Panc1 (cell line): ENCODE measurements around the gene TGFBR1. TPM values are rescaled to one million over a fixed set of nuclear protein-coding genes. Genes with fewer than 3 reads are reported as not detected.

Source experiments
- ATAC-seq: fragments of 200-7000 bp; cut with Tn5 transposase; 2 replicates; pipeline ENCODE4 v1.9.1; 2020; ENCODE audit warnings: mild to moderate bottlenecking, moderate library complexity
- BruUV-seq: library from RNA; stranded (reverse); fragments of 400-500 nt; replicated peaks from 2 replicates; lab custom pipeline; 2021; lab: Mats Ljungman, UMichigan
- CTCF ChIA-PET: fragments of 300-600 bp; sonication (Branson Sonifier 250); formaldehyde crosslinking; loops from one replicate; lab custom pipeline; 2022; ENCODE audit warnings: antibody characterized with exemption; lab: Charles Lee
- POLR2A ChIA-PET: fragments of 300-600 bp; sonication (Branson Sonifier 250); formaldehyde crosslinking; loops from one replicate; lab custom pipeline; 2022; ENCODE audit warnings: antibody characterized with exemption; lab: Charles Lee
- DNase-seq: peaks from one replicate; pipeline ENCODE4 v3.0.0-alpha.2; 2010; ENCODE audit warnings: low read depth, low spot score
- H3K27ac ChIP-seq: 2 replicates; pipeline ENCODE4 v1.5.1; 2011; ENCODE audit warnings: mild to moderate bottlenecking, low read length, inconsistent platforms
- H3K27me3 ChIP-seq: fragments of 200-500 bp; sonication (Bioruptor generic); 2 replicates; pipeline ENCODE4 v1.6.0; 2014; ENCODE audit warnings: low read length, inconsistent platforms; ENCODE audit not compliant: control insufficient read depth, insufficient read depth
- H3K36me3 ChIP-seq: fragments of 200-500 bp; sonication (Bioruptor generic); 2 replicates; pipeline ENCODE4 v1.5.1; 2014; ENCODE audit warnings: inconsistent platforms, mild to moderate bottlenecking, low read length, moderate library complexity; ENCODE audit not compliant: control insufficient read depth, insufficient read depth
- H3K4me1 ChIP-seq: 2 replicates; pipeline ENCODE4 v1.5.1; 2011; ENCODE audit warnings: inconsistent platforms, mild to moderate bottlenecking, low read length, moderate library complexity; ENCODE audit not compliant: control insufficient read depth, insufficient read depth
- H3K4me3 ChIP-seq, 2 experiments: 2 replicates each; pipeline ENCODE4 v1.5.1; 2011 to 2012; ENCODE audit warnings: low read depth in 2 of 2, low read length in 2 of 2, mild to moderate bottlenecking in 2 of 2, inconsistent platforms in 1 of 2, moderate library complexity in 1 of 2
- H3K9me3 ChIP-seq: fragments of 200-500 bp; sonication (Bioruptor generic); 2 replicates; pipeline ENCODE4 v1.5.1; 2014; ENCODE audit warnings: low read depth, mild to moderate bottlenecking, inconsistent platforms, low read length, moderate library complexity; ENCODE audit not compliant: control insufficient read depth, insufficient read depth
- POLR2AphosphoS5 ChIP-seq: IDR thresholded peaks from 2 replicates; pipeline ENCODE4 v1.6.1; 2012; ENCODE audit warnings: mild to moderate bottlenecking, low read depth, low read length, moderate library complexity
- SIN3A ChIP-seq: IDR thresholded peaks from 2 replicates; pipeline ENCODE4 v1.6.1; 2012; ENCODE audit warnings: low read depth, mild to moderate bottlenecking, low read length, moderate library complexity, borderline replicate concordance; ENCODE audit not compliant: insufficient read depth
- TCF7L2 ChIP-seq: IDR thresholded peaks from 2 replicates; pipeline ENCODE4 v1.6.1; 2011; ENCODE audit warnings: mild to moderate bottlenecking, low read depth, low read length, inconsistent platforms
- in situ Hi-C: cut with HindIII; loops from 2 replicates; pipeline ENCODE4 v1.10.0; 2016; ENCODE audit warnings: low sequenced_read_pairs, low pct_unique_long_range_greater_than_20kb
- intact Hi-C: fragments of 100-400 bp; cut with micrococcal nuclease; formaldehyde crosslinking; loops from one replicate; pipeline ENCODE4 v1.10.0; 2022; ENCODE audit not compliant: unreplicated experiment
- total RNA-seq: library from RNA; stranded (reverse); gene quantifications from one replicate; pipeline ENCODE4 v1.2.1, GENCODE V29; 2021; ENCODE audit not compliant: unreplicated experiment
- TF ChIP-seq, protein P1 (sequence below), 2 experiments: IDR thresholded peaks; 2 replicates each; pipeline ENCODE4 v1.6.1; 2011 to 2012; ENCODE audit warnings: low read depth in 2 of 2, control low read depth in 1 of 2, low read length in 1 of 2, mild to moderate bottlenecking in 1 of 2, moderate library complexity in 1 of 2; ENCODE audit not compliant: insufficient read depth in 1 of 2
- TF ChIP-seq, protein P2 (sequence below): fragments of 450-650 bp; IDR thresholded peaks from 2 replicates; pipeline ENCODE4 v1.5.1; 2017; ENCODE audit warnings: mild to moderate bottlenecking

The TGFBR1 gene
- total RNA-seq, 1 experiment from 2014 or later = 22.2 TPM

GRCh38 chr9:99076030-99076429, 28.9 kb upstream of the TGFBR1 start:
- no peak for TF ChIP-seq POLR2AphosphoS5
- TF ChIP-seq SIN3A = no peak
- no peak for TF ChIP-seq TCF7L2
- TF ChIP-seq, protein P1, sequence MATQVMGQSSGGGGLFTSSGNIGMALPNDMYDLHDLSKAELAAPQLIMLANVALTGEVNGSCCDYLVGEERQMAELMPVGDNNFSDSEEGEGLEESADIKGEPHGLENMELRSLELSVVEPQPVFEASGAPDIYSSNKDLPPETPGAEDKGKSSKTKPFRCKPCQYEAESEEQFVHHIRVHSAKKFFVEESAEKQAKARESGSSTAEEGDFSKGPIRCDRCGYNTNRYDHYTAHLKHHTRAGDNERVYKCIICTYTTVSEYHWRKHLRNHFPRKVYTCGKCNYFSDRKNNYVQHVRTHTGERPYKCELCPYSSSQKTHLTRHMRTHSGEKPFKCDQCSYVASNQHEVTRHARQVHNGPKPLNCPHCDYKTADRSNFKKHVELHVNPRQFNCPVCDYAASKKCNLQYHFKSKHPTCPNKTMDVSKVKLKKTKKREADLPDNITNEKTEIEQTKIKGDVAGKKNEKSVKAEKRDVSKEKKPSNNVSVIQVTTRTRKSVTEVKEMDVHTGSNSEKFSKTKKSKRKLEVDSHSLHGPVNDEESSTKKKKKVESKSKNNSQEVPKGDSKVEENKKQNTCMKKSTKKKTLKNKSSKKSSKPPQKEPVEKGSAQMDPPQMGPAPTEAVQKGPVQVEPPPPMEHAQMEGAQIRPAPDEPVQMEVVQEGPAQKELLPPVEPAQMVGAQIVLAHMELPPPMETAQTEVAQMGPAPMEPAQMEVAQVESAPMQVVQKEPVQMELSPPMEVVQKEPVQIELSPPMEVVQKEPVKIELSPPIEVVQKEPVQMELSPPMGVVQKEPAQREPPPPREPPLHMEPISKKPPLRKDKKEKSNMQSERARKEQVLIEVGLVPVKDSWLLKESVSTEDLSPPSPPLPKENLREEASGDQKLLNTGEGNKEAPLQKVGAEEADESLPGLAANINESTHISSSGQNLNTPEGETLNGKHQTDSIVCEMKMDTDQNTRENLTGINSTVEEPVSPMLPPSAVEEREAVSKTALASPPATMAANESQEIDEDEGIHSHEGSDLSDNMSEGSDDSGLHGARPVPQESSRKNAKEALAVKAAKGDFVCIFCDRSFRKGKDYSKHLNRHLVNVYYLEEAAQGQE (IDR thresholded peaks at IDR 0.05; ENCODE audit: insufficient read depth in 1 of 2, low read depth in 2 of 2, low read length in 1 of 2) = no peak
- TF ChIP-seq, protein P2, sequence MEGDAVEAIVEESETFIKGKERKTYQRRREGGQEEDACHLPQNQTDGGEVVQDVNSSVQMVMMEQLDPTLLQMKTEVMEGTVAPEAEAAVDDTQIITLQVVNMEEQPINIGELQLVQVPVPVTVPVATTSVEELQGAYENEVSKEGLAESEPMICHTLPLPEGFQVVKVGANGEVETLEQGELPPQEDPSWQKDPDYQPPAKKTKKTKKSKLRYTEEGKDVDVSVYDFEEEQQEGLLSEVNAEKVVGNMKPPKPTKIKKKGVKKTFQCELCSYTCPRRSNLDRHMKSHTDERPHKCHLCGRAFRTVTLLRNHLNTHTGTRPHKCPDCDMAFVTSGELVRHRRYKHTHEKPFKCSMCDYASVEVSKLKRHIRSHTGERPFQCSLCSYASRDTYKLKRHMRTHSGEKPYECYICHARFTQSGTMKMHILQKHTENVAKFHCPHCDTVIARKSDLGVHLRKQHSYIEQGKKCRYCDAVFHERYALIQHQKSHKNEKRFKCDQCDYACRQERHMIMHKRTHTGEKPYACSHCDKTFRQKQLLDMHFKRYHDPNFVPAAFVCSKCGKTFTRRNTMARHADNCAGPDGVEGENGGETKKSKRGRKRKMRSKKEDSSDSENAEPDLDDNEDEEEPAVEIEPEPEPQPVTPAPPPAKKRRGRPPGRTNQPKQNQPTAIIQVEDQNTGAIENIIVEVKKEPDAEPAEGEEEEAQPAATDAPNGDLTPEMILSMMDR = no peak
- Histone ChIP-seq H3K4me1 (no peaks in the 10 kb centered on the region), H3K27me3 (no peaks in the 10 kb centered on the region), H3K4me3 (no peak overlapping the region), H3K36me3 (no peaks in the 10 kb centered on the region), H3K27ac (no peak overlapping the region), H3K9me3 (no peaks in the 10 kb centered on the region)
- DNase-seq (no peak), ATAC-seq (no peak)
- ChIA-PET CTCF (no interaction called here), POLR2A (no interaction called here)
- intact Hi-C loops (no loop called here), in situ Hi-C loops (no loop called here)
- no TSS peak for BruUV-seq

- Histone ChIP-seq H3K4me3 (no peak overlapping the region), H3K36me3 (no peaks in the 10 kb centered on the region), H3K9me3 (no peaks in the 10 kb centered on the region), H3K27ac (no peak overlapping the region), H3K4me1 (no peaks in the 10 kb centered on the region), H3K27me3 (no peaks in the 10 kb centered on the region)
- no peak for TF ChIP-seq TCF7L2
- TF ChIP-seq, protein P1 (IDR thresholded peaks at IDR 0.05; ENCODE audit: insufficient read depth in 1 of 2, low read depth in 2 of 2, low read length in 1 of 2) = no peak
- TF ChIP-seq, protein P2 = no peak
- no peak for TF ChIP-seq POLR2AphosphoS5
- TF ChIP-seq SIN3A = no peak
- POLR2A ChIA-PET = no interaction called here
- DNase-seq (no peak), ATAC-seq (no peak)
- CTCF ChIA-PET = no interaction called here
- no TSS peak for BruUV-seq
- in situ Hi-C loops (no loop called here), intact Hi-C loops (no loop called here)
Measured at GRCh38 chr9:99076483-99077171, 28.3 kb upstream of the TGFBR1 start.
